Parathyroid adenoma (tissue), 2 donors: ENCODE results near the gene CENPL.
"Not testable (repeated sequence)": the region's sequence is repeated elsewhere in the genome, so short reads cannot be mapped to it uniquely, and the experiment has no call there.

Experiments used
- H2AFZ ChIP-seq: fragments of 300-600 bp; sonication (generic); one replicate; pipeline ENCODE4 v1.7.0; 2017; ENCODE audit warnings: antibody characterized with exemption, mild to moderate bottlenecking
- H3K27ac ChIP-seq: fragments of 300-600 bp; sonication (generic); one replicate; pipeline ENCODE4 v1.7.0; 2017
- H3K27me3 ChIP-seq: fragments of 300-600 bp; sonication (generic); one replicate; pipeline ENCODE4 v1.7.0; 2017; ENCODE audit warnings: low read length; ENCODE audit not compliant: control insufficient read depth, insufficient read depth
- H3K36me3 ChIP-seq: fragments of 300-600 bp; sonication (generic); one replicate; pipeline ENCODE4 v1.7.0; 2017; ENCODE audit warnings: low read length; ENCODE audit not compliant: control insufficient read depth, insufficient read depth
- H3K4me1 ChIP-seq: fragments of 300-600 bp; sonication (generic); one replicate; pipeline ENCODE4 v1.7.0; 2017; ENCODE audit warnings: control low read depth
- H3K4me2 ChIP-seq: fragments of 300-600 bp; sonication (generic); one replicate; pipeline ENCODE4 v1.7.0; 2017; ENCODE audit warnings: low read length
- H3K4me3 ChIP-seq: fragments of 300-600 bp; sonication (generic); one replicate; pipeline ENCODE4 v1.7.0; 2017; ENCODE audit warnings: low read depth, low read length
- H3K79me2 ChIP-seq: fragments of 300-600 bp; sonication (generic); one replicate; pipeline ENCODE4 v1.7.0; 2017; ENCODE audit warnings: control low read depth
- H3K9ac ChIP-seq: fragments of 300-600 bp; sonication (generic); one replicate; pipeline ENCODE4 v1.7.0; 2017; ENCODE audit warnings: mild to moderate bottlenecking
- H3K9me3 ChIP-seq: fragments of 300-600 bp; sonication (generic); one replicate; pipeline ENCODE4 v1.7.0; 2017; ENCODE audit warnings: low read length; ENCODE audit not compliant: control insufficient read depth
- TF ChIP-seq, protein P1 (sequence below): fragments of 300-600 bp; sonication (generic); IDR thresholded peaks from one replicate; pipeline ENCODE4 v1.7.0; 2017; ENCODE audit warnings: antibody characterized with exemption, mild to moderate bottlenecking
- donor health status: primary hyperparathyroidism.

The CENPL gene

DNA sequence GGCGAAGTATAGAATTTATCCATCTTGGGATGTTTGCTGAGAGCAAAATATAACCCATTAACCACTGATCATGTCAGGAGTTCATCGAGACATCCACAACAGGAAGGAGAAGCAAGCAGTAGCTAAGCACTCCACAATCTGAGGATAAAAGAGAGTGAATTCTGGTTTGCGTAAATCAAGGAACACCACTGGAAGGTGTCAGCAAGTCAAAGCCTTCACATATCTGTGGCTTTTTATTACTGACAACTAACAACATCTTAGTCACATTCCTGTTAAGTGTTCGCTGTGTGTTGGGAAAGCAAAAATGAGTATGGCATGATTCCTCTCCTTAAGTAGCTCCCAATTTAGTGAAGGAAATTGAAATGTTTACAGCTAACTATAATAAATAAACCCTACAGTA lies 44.7 kb downstream of the CENPL start:
- no peaks in the 10 kb centered on the region for H3K4me1 ChIP-seq
- no peak overlapping the region for H3K9ac ChIP-seq
- H3K36me3 ChIP-seq, result no peaks in the 10 kb centered on the region
- H3K79me2 ChIP-seq, result no peaks in the 10 kb centered on the region
- no peak overlapping the region for H3K4me3 ChIP-seq
- H3K4me2 ChIP-seq, result no peak overlapping the region
- H3K27me3 ChIP-seq, result no peaks in the 10 kb centered on the region
- H3K9me3 ChIP-seq, result no peaks in the 10 kb centered on the region
- TF ChIP-seq, protein P1, sequence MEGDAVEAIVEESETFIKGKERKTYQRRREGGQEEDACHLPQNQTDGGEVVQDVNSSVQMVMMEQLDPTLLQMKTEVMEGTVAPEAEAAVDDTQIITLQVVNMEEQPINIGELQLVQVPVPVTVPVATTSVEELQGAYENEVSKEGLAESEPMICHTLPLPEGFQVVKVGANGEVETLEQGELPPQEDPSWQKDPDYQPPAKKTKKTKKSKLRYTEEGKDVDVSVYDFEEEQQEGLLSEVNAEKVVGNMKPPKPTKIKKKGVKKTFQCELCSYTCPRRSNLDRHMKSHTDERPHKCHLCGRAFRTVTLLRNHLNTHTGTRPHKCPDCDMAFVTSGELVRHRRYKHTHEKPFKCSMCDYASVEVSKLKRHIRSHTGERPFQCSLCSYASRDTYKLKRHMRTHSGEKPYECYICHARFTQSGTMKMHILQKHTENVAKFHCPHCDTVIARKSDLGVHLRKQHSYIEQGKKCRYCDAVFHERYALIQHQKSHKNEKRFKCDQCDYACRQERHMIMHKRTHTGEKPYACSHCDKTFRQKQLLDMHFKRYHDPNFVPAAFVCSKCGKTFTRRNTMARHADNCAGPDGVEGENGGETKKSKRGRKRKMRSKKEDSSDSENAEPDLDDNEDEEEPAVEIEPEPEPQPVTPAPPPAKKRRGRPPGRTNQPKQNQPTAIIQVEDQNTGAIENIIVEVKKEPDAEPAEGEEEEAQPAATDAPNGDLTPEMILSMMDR, result no peak
- no peak overlapping the region for H2AFZ ChIP-seq
- H3K27ac ChIP-seq, result no peak overlapping the region

DNA sequence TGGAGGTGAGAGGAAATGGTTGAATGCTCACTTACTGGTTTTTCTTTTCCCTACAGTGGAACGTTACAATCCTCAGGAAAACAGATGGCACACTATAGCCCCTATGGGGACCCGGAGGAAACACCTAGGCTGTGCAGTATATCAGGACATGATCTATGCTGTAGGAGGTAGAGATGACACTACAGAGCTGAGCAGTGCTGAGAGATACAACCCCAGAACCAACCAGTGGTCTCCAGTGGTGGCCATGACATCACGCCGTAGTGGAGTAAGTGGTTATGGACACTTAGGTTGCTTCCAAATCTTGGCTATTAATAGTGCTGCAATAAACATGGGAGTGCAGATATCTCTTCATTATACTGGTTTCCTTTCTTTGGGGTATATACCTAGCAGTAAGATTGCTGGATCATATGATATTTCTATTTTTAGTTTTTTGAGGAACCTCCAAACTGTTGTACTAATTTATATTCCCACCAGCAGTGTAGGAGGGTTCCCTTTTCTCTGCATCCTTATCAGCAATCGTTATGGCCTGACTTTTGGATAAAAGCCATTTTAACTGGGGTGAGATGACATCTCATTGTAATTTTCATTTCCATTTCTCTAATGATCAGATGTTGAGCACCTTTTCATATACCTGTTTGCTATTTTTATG lies 49.0 kb downstream of the CENPL start:
- no peak overlapping the region for H3K4me2 ChIP-seq
- no peaks in the 10 kb centered on the region for H3K36me3 ChIP-seq
- H3K4me1 ChIP-seq, result no peaks in the 10 kb centered on the region
- no peak overlapping the region for H3K4me3 ChIP-seq
- no peaks in the 10 kb centered on the region for H3K79me2 ChIP-seq
- H3K9me3 ChIP-seq, result no peaks in the 10 kb centered on the region
- no peaks in the 10 kb centered on the region for H3K27me3 ChIP-seq
- H3K27ac ChIP-seq, result no peak overlapping the region
- H2AFZ ChIP-seq, result no peak overlapping the region
- TF ChIP-seq, protein P1, result no peak
- no peak overlapping the region for H3K9ac ChIP-seq

DNA sequence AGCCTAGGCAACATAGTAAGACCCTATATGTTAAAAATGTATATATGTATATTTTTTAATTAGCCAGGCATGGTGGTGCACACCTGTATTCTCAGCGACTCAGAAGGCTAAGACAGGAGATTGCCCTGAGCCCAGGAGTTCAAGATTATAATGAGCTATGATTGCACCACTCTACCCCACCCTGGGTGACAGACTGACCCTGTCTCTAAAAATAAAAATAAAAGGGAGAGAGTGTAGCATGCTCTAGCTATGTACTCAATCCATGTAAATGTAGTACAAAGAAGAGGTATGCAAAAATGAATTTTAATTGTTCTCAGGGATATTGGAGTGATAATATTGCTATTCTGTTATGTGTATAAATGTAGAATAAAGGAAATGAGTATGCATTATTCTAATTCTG lies 53.1 kb downstream of the CENPL start:
- no peaks in the 10 kb centered on the region for H3K9me3 ChIP-seq
- H3K36me3 ChIP-seq, result no peaks in the 10 kb centered on the region
- no peaks in the 10 kb centered on the region for H3K4me1 ChIP-seq
- H3K9ac ChIP-seq, result no peak overlapping the region
- H3K79me2 ChIP-seq, result no peaks in the 10 kb centered on the region
- TF ChIP-seq, protein P1, result no peak
- H3K27me3 ChIP-seq, result no peaks in the 10 kb centered on the region
- no peak overlapping the region for H2AFZ ChIP-seq
- no peak overlapping the region for H3K27ac ChIP-seq
- no peak overlapping the region for H3K4me2 ChIP-seq
- H3K4me3 ChIP-seq, result no peak overlapping the region

DNA sequence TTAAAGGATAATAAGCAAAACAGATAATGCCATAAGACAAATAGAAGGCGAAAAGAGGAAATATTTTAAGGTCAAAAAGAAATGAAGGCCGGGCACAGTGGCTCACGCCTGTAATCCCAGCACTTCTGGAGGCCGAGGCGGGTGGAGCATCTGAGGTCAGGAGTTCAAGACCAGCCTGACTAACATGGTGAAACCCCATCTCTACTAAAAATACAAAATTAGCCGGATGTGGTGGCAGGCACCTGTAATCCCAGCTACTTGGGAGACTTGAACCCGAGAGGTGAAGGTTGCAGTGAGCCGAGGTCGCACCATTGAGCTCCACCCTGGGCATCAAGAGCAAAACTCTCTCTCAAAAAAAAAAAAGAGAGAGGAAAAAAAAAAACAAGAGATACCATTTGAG lies 54.4 kb downstream of the CENPL start:
- not testable (repeated sequence) for H3K4me3 ChIP-seq, H3K36me3 ChIP-seq, H3K4me1 ChIP-seq, H3K9me3 ChIP-seq, H3K27me3 ChIP-seq, H3K27ac ChIP-seq, H3K79me2 ChIP-seq, H3K9ac ChIP-seq, H3K4me2 ChIP-seq, H2AFZ ChIP-seq

DNA sequence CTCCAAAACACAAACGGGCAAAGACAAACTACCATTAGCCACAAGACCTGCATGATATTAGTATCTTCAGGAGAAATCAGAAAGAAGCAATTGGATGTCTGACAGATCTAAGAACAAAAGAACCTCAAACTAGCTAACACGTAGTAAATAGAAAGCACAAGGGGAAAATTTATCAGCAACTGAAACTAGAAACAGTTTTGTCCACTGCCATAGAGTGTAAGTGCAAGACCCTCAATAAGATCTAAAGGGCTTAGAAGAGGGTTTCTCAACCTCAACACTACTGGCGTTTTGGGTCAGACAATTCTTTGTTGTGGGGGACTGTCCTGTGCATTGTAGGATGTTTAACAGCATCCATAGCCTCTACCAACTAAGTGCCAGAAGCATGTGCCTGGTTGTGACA lies 55.9 kb downstream of the CENPL start:
- TF ChIP-seq, protein P1, result no peak
- no peak overlapping the region for H3K9ac ChIP-seq
- no peaks in the 10 kb centered on the region for H3K36me3 ChIP-seq
- H3K27ac ChIP-seq, result no peak overlapping the region
- no peak overlapping the region for H3K4me2 ChIP-seq
- H2AFZ ChIP-seq, result no peak overlapping the region
- no peak overlapping the region for H3K4me3 ChIP-seq
- no peaks in the 10 kb centered on the region for H3K4me1 ChIP-seq
- H3K27me3 ChIP-seq, result no peaks in the 10 kb centered on the region
- H3K79me2 ChIP-seq, result no peaks in the 10 kb centered on the region
- H3K9me3 ChIP-seq, result no peaks in the 10 kb centered on the region
